Measurements from ENCODE around the gene TMEM132D. TPM values are rescaled to one million over a fixed set of nuclear protein-coding genes. Genes with fewer than 3 reads are reported as not detected.

Gene TMEM132D
- total RNA-seq, 1 experiment from 2014 or later = not detected

DNA sequence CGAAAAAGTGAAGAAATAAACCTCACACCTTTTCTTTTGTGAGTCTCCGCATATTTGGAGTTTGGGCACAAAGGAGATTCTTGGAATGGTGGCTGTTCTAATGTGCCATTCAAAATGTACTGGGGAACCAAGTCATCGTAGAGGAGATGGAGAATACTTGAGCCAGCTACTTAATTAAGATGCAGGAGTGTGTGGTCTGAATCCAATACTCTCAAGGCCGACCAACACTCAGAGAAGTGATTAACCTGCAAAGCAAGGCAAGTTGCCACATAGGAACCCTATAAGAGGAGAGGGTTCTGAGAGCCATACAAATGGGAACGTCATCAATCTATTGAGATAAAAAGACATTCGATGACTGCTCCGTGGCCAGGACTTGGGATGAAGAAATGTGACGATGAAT, 603.8 kb downstream of the TMEM132D start:
- Histone ChIP-seq H3K4me1 (ENCODE audit: control insufficient read depth, insufficient read depth, low read length) (no peaks in the 10 kb centered on the region), H3K9me3 (ENCODE audit: control insufficient read depth, insufficient read depth, low read depth, low read length) (no peaks in the 10 kb centered on the region), H3K27me3 (ENCODE audit: control insufficient read depth, insufficient read depth, low read length) (no peaks in the 10 kb centered on the region), H3K4me3 (ENCODE audit: low read depth in 2 of 2, low read length in 2 of 2) (no peak overlapping the region), H3K27ac (ENCODE audit: low read length) (no peak overlapping the region), H3K36me3 (ENCODE audit: control insufficient read depth, insufficient read depth, low read length) (no peaks in the 10 kb centered on the region)
- TF ChIP-seq, protein P1, sequence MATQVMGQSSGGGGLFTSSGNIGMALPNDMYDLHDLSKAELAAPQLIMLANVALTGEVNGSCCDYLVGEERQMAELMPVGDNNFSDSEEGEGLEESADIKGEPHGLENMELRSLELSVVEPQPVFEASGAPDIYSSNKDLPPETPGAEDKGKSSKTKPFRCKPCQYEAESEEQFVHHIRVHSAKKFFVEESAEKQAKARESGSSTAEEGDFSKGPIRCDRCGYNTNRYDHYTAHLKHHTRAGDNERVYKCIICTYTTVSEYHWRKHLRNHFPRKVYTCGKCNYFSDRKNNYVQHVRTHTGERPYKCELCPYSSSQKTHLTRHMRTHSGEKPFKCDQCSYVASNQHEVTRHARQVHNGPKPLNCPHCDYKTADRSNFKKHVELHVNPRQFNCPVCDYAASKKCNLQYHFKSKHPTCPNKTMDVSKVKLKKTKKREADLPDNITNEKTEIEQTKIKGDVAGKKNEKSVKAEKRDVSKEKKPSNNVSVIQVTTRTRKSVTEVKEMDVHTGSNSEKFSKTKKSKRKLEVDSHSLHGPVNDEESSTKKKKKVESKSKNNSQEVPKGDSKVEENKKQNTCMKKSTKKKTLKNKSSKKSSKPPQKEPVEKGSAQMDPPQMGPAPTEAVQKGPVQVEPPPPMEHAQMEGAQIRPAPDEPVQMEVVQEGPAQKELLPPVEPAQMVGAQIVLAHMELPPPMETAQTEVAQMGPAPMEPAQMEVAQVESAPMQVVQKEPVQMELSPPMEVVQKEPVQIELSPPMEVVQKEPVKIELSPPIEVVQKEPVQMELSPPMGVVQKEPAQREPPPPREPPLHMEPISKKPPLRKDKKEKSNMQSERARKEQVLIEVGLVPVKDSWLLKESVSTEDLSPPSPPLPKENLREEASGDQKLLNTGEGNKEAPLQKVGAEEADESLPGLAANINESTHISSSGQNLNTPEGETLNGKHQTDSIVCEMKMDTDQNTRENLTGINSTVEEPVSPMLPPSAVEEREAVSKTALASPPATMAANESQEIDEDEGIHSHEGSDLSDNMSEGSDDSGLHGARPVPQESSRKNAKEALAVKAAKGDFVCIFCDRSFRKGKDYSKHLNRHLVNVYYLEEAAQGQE (IDR thresholded peaks at IDR 0.05; ENCODE audit: insufficient read depth in 1 of 2, low read depth in 2 of 2, low read length in 1 of 2) = no peak
- no peak for TF ChIP-seq SIN3A (IDR thresholded peaks at IDR 0.05; ENCODE audit: borderline replicate concordance, insufficient read depth, low read depth, low read length)
- TF ChIP-seq, protein P2, sequence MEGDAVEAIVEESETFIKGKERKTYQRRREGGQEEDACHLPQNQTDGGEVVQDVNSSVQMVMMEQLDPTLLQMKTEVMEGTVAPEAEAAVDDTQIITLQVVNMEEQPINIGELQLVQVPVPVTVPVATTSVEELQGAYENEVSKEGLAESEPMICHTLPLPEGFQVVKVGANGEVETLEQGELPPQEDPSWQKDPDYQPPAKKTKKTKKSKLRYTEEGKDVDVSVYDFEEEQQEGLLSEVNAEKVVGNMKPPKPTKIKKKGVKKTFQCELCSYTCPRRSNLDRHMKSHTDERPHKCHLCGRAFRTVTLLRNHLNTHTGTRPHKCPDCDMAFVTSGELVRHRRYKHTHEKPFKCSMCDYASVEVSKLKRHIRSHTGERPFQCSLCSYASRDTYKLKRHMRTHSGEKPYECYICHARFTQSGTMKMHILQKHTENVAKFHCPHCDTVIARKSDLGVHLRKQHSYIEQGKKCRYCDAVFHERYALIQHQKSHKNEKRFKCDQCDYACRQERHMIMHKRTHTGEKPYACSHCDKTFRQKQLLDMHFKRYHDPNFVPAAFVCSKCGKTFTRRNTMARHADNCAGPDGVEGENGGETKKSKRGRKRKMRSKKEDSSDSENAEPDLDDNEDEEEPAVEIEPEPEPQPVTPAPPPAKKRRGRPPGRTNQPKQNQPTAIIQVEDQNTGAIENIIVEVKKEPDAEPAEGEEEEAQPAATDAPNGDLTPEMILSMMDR (IDR thresholded peaks at IDR 0.05) = no peak
- TF ChIP-seq POLR2AphosphoS5 (IDR thresholded peaks at IDR 0.05; ENCODE audit: low read depth, low read length) = no peak
- no peak for TF ChIP-seq TCF7L2 (IDR thresholded peaks at IDR 0.05; ENCODE audit: low read depth, low read length)
- in situ Hi-C loops (cut with HindIII; ENCODE audit: low pct_unique_long_range_greater_than_20kb, low sequenced_read_pairs) (no loop called here), intact Hi-C loops (cut with micrococcal nuclease; ENCODE audit: unreplicated experiment) (no loop called here)
- ChIA-PET POLR2A (no interaction called here), CTCF (no interaction called here)
- ATAC-seq (no peak), DNase-seq (ENCODE audit: low read depth, low spot score) (no peak)
- BruUV-seq (replicated peaks) = no TSS peak

DNA sequence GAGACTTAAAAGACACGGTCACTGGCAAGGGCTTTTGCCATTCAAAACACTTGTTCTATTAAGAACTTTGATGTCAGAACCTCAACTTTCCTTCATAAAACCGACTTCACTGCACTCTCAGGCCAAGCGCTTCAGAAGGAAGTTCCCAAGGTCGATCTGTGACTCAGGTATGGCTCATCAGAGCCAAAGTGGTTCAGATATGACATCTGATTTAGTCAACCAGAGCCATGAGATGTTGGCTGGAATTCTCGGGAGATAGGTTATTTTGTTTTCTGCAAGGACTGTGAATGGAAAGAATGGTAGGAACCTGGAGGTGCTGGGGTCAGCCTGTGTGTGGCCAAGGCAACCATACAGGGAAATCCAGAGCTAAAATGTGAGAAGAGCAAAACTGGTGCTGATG, 604.9 kb downstream of the TMEM132D start:
- CTCF ChIA-PET = no interaction called here
- H3K4me1 ChIP-seq (ENCODE audit: control insufficient read depth, insufficient read depth, low read length) = no peaks in the 10 kb centered on the region
- no peak overlapping the region for H3K4me3 ChIP-seq (ENCODE audit: low read depth in 2 of 2, low read length in 2 of 2)
- in situ Hi-C loops (cut with HindIII; ENCODE audit: low pct_unique_long_range_greater_than_20kb, low sequenced_read_pairs) (no loop called here), intact Hi-C loops (cut with micrococcal nuclease; ENCODE audit: unreplicated experiment) (no loop called here)
- no peaks in the 10 kb centered on the region for H3K27me3 ChIP-seq (ENCODE audit: control insufficient read depth, insufficient read depth, low read length)
- no peaks in the 10 kb centered on the region for H3K9me3 ChIP-seq (ENCODE audit: control insufficient read depth, insufficient read depth, low read depth, low read length)
- POLR2A ChIA-PET = no interaction called here
- H3K36me3 ChIP-seq (ENCODE audit: control insufficient read depth, insufficient read depth, low read length) = no peaks in the 10 kb centered on the region
- ATAC-seq (no peak), DNase-seq (ENCODE audit: low read depth, low spot score) (no peak)
- no peak for TF ChIP-seq POLR2AphosphoS5 (IDR thresholded peaks at IDR 0.05; ENCODE audit: low read depth, low read length)
- TF ChIP-seq, protein P1 (IDR thresholded peaks at IDR 0.05; ENCODE audit: insufficient read depth in 1 of 2, low read depth in 2 of 2, low read length in 1 of 2) = no peak
- TF ChIP-seq, protein P2 (IDR thresholded peaks at IDR 0.05) = no peak
- no peak for TF ChIP-seq TCF7L2 (IDR thresholded peaks at IDR 0.05; ENCODE audit: low read depth, low read length)
- no peak for TF ChIP-seq SIN3A (IDR thresholded peaks at IDR 0.05; ENCODE audit: borderline replicate concordance, insufficient read depth, low read depth, low read length)
- BruUV-seq (replicated peaks) = no TSS peak
- no peak overlapping the region for H3K27ac ChIP-seq (ENCODE audit: low read length)
